GM12892 (cell line): Measurements from ENCODE around the gene STUB1.

Source experiments
- POLR2A ChIP-seq: IDR thresholded peaks from 2 replicates; pipeline ENCODE4 v1.6.1; 2011; ENCODE audit warnings: low read depth, low read length, control low read depth
- TAF1 ChIP-seq: IDR thresholded peaks from 2 replicates; pipeline ENCODE4 v1.6.1; 2011; ENCODE audit warnings: low read depth, mild to moderate bottlenecking, control low read depth, low read length, borderline replicate concordance

DNA sequence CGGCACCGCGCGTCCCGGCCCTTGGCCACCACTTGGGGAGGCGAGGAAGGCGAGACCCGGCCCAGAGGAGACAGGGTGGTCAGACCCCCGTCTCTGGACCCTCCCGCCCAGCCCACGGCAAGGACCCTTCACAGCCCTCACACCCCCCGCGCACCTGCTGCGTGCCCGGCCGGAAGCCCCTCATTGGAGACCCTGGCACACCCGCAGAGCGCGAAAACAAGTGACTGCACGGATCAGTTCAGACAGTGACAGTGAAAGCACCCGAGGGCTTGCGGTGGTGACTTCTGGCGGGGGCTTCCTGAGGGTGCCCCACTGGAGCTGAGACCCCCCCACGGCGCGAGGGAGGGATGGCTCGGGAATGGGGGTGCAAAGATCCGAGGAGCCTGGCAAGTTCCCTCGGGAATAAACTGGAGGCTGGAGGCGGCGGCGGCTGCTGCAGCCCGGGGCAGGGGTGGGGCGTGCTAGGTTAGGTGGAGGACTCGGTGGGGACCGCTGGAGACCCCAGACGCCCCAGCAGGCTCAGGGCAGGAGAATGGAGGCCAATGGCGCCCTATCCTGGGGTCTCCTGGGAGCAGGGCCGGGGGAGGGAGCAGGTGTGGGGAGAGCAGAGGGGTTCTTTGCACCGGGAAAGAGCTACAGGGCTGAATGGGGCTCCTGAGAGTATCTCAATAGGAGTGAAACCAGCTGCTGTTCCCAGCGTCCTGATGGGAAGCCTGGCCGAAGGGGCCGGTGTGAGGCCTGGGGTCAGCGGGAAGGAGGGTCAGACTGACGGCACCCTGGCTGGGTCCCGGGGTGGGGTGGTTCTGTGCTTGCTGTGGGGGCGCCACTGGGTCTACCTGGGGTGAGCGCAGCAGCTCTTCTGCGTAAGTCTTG lies 26.2 kb downstream of the STUB1 start:
- TF ChIP-seq TAF1 (no peak), POLR2A (no peak)
